ENCODE measurements around the gene ITPR1.
"Not testable (repeated sequence)": the region's sequence is repeated elsewhere in the genome, so short reads cannot be mapped to it uniquely, and the experiment has no call there.

The ITPR1 gene

DNA sequence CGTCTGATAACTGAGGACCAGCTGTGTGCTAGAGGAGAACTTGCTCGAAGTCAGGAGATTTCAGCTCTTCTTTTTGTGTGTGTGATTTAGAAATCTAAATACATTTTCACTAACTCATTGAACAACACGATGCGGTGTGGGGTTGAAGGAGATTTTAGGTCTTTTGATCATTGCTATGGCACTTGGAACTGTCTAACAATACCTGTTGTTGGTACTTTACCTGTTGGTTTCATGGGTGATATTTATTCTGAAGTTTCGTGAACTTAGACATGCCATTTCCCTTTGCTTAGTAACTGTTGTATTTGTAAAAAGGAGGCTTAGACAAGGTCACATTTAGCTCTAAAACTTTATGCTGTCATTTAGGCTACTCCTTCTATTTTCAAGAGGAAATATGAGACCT, 99.9 kb downstream of the ITPR1 start:
- DNase-seq, result no peak
- in situ Hi-C loops (cut with HindIII; ENCODE audit: low pct_ligation_motif_present, low sequenced_read_pairs), result no loop called here

DNA sequence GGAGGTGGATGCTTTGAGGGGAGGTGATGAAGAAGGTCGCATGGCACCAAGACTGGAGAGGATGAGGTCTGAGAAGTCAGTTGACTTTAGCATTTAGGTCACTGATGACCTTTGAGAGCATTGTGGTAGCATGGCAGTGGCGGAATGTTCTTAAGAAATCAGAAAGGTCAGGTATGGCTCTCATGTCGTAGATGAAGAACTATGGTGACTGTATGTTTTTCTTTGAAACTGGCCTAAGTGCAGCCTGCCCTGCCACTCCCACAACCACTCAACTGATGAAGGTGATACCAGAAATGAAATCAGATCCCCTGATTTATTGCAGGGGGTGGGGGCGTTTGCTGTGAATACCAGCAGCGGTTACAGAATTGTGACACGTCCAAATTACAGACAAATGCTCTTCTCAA, 102.6 kb downstream of the ITPR1 start:
- H3K4me3 ChIP-seq (ENCODE audit: low read depth, low read length), result no peak overlapping the region
- H3K36me3 ChIP-seq (replicated peaks), result no peaks in the 10 kb centered on the region
- in situ Hi-C loops (cut with HindIII; ENCODE audit: low pct_ligation_motif_present, low sequenced_read_pairs), result no loop called here
- TF ChIP-seq, protein P1, sequence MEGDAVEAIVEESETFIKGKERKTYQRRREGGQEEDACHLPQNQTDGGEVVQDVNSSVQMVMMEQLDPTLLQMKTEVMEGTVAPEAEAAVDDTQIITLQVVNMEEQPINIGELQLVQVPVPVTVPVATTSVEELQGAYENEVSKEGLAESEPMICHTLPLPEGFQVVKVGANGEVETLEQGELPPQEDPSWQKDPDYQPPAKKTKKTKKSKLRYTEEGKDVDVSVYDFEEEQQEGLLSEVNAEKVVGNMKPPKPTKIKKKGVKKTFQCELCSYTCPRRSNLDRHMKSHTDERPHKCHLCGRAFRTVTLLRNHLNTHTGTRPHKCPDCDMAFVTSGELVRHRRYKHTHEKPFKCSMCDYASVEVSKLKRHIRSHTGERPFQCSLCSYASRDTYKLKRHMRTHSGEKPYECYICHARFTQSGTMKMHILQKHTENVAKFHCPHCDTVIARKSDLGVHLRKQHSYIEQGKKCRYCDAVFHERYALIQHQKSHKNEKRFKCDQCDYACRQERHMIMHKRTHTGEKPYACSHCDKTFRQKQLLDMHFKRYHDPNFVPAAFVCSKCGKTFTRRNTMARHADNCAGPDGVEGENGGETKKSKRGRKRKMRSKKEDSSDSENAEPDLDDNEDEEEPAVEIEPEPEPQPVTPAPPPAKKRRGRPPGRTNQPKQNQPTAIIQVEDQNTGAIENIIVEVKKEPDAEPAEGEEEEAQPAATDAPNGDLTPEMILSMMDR (IDR thresholded peaks at IDR 0.05; ENCODE audit: low read depth, low read length, missing control alignments), result no peak
- DNase-seq, result no peak
- no peaks in the 10 kb centered on the region for H3K27me3 ChIP-seq (replicated peaks)
- H3K27ac ChIP-seq, result no peak overlapping the region

More for the DNA sequence above, 99.9 kb downstream of the ITPR1 start:
- Histone ChIP-seq H3K4me3 (ENCODE audit: low read depth, low read length) (no peak overlapping the region), H3K27ac (no peak overlapping the region), H3K36me3 (replicated peaks) (no peaks in the 10 kb centered on the region), H3K27me3 (replicated peaks) (no peaks in the 10 kb centered on the region)
- TF ChIP-seq, protein P1 (IDR thresholded peaks at IDR 0.05; ENCODE audit: low read depth, low read length, missing control alignments), result no peak

DNA sequence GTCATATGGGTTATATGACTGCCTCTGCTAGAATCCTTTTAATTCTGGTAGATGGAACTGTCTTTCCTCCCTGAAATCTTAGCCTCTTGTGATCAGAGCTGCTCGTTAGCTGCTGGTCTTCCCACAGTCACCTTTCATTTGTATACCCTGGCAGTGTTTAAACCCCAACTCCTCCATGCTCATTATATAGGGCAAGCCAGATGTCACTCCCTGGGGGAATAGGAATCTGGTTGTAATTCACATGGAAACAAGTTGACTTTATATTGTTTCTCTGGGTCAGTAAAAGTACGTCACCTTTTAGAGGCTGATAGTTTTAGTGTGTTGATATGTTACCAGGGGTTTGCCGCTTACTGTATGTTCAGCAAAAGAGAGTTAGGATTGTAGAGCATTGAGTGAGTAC, 103.5 kb downstream of the ITPR1 start:
- no peaks in the 10 kb centered on the region for H3K27me3 ChIP-seq (replicated peaks)
- in situ Hi-C loops (cut with HindIII; ENCODE audit: low pct_ligation_motif_present, low sequenced_read_pairs), result no loop called here

DNA sequence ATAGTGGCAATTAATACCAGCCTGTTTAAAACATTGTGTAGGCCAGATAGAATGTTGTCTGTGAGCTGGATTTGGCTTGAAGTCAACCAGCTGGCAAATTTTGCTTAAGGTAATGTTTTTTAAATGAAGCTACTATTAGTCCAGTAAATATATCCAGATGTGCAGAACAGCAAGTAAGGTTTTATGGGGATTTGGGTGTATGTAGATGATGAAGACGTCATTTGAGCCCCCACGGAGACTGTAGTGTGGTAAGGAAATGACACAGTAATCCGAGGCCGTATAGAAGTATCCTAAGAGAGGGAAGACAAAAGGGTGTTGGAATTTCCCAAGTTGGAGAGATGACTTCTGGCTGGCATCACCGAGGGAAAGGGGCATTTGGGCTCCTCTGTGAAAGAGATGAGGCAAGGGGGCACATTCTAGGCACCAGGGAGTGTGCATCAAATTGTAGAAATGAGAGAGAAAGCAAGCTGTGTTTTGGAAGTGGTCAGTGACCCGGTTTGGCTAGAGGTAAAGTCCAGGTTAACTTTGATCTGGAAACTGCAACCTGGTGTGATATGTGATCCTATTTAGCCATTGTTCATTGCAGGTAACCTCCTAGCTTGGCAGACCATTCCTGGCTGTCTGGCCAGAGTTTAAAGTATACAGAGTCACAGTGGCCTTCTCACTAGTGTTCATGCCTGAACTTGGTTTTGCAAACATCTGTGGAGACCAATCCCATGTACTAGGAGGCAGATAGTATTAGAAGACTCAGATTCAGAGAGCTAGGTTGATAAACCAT, 104.2 kb downstream of the ITPR1 start:
- Histone ChIP-seq H3K27me3 (replicated peaks) (no peaks in the 10 kb centered on the region), H3K4me3 (ENCODE audit: low read depth, low read length) (no peak overlapping the region), H3K36me3 (replicated peaks) (no peaks in the 10 kb centered on the region), H3K27ac (no peak overlapping the region)
- TF ChIP-seq, protein P1 (IDR thresholded peaks at IDR 0.05; ENCODE audit: low read depth, low read length, missing control alignments), result no peak
- no peak for DNase-seq
- in situ Hi-C loops (cut with HindIII; ENCODE audit: low pct_ligation_motif_present, low sequenced_read_pairs), result no loop called here

More for the DNA sequence above, 103.5 kb downstream of the ITPR1 start:
- H3K36me3 ChIP-seq (replicated peaks), result no peaks in the 10 kb centered on the region
- no peak for DNase-seq
- no peak overlapping the region for H3K4me3 ChIP-seq (ENCODE audit: low read depth, low read length)
- no peak overlapping the region for H3K27ac ChIP-seq
- TF ChIP-seq, protein P1 (IDR thresholded peaks at IDR 0.05; ENCODE audit: low read depth, low read length, missing control alignments), result no peak

DNA sequence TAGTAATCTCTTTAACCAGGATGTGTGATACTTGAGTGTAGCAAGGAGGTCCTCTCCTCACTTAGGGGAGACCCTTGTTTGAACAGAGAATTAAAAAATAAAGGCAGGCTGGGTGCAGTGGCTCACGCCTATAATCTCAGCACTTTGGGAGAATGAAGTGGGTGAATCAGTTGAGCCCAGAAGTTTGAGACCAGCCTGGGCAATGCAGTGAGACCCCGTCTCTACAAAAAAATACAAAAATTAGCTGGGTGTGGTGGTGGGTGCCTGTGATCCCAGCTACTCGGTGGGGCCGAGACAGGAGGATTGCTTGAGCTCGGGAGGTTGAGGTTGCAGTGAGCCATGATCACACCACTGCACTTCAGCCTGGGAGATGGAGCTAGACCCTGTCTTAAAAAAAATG, 105.1 kb downstream of the ITPR1 start:
- DNase-seq; H3K27me3 ChIP-seq (replicated peaks); H3K27ac ChIP-seq; H3K36me3 ChIP-seq (replicated peaks); in situ Hi-C loops (cut with HindIII; ENCODE audit: low pct_ligation_motif_present, low sequenced_read_pairs); H3K4me3 ChIP-seq (ENCODE audit: low read depth, low read length): not testable (repeated sequence)

DNA sequence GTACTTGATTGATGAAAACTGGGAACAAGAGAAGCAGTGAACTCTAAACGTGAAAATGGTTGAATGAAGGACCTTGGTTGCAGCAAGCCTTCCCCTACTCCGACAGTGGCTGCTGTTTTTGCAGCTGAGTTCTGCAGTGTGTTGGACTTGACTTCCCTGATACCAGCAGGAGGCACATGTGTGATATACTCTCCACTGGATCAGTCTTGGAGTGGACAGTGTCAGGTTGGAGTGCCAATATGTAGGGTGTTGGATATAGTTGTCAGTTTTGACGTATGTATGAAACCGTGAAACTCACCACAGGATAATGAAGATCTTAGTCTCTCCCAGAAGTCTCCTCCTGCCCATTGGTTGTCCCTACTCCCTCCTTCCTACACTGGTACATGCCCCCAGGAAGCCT, 106.5 kb downstream of the ITPR1 start:
- in situ Hi-C loops (cut with HindIII; ENCODE audit: low pct_ligation_motif_present, low sequenced_read_pairs), result no loop called here
- DNase-seq, result no peak
- no peak overlapping the region for H3K4me3 ChIP-seq (ENCODE audit: low read depth, low read length)

More for the DNA sequence above, 106.5 kb downstream of the ITPR1 start:
- TF ChIP-seq, protein P1 (IDR thresholded peaks at IDR 0.05; ENCODE audit: low read depth, low read length, missing control alignments), result no peak
- no peak overlapping the region for H3K27ac ChIP-seq
- no peaks in the 10 kb centered on the region for H3K36me3 ChIP-seq (replicated peaks)
- H3K27me3 ChIP-seq (replicated peaks), result no peaks in the 10 kb centered on the region
